CD4-positive, alpha-beta T cell (primary cell): ENCODE results near the gene HMCN2. TPM values are rescaled to one million over a fixed set of nuclear protein-coding genes. Genes with fewer than 3 reads are reported as not detected.

Source experiments
- ATAC-seq: fragments of 200-7000 bp; cut with Tn5 transposase; one replicate; pipeline ENCODE4 v1.10.0; 2022; ENCODE audit warnings: mild to moderate bottlenecking; ENCODE audit not compliant: poor library complexity
- CTCF ChIA-PET: fragments of 350-600 bp; sonication (Branson Sonifier 250); formaldehyde crosslinking; loops from one replicate; lab custom pipeline; 2021; ENCODE audit warnings: antibody characterized with exemption, inconsistent platforms; lab: Charles Lee
- POLR2A ChIA-PET: fragments of 350-600 bp; sonication (Branson Sonifier 250); formaldehyde crosslinking; loops from one replicate; lab custom pipeline; 2021; ENCODE audit warnings: antibody characterized with exemption, inconsistent platforms; lab: Charles Lee
- DNase-seq, 14 experiments: peaks; one replicate each; pipeline ENCODE4 v3.0.0-alpha.2; 2013 to 2020; ENCODE audit warnings: mixed read lengths in 2 of 14
- H3K27ac ChIP-seq, 2 donors: one replicate each; pipeline versions ENCODE4 v1.5.1 to v1.7.0; 2013; ENCODE audit warnings: low read length in 2 of 2, low read depth in 1 of 2, mild to moderate bottlenecking in 1 of 2
- H3K27me3 ChIP-seq, 2 experiments: 1 replicate in 1 of 2; 2 replicates in 1 of 2; pipeline versions ENCODE4 v1.6.1 to v1.7.0; 2013; ENCODE audit warnings: low read length in 2 of 2, control low read depth in 1 of 2, mild to moderate bottlenecking in 1 of 2, moderate library complexity in 1 of 2; ENCODE audit not compliant: insufficient read depth in 2 of 2, control insufficient read depth in 1 of 2
- H3K36me3 ChIP-seq: one replicate; pipeline ENCODE4 v1.6.1; 2013; ENCODE audit warnings: low read length, control low read depth; ENCODE audit not compliant: insufficient read depth
- H3K4me1 ChIP-seq: one replicate; pipeline ENCODE4 v1.6.1; 2013; ENCODE audit warnings: low read length, control low read depth; ENCODE audit not compliant: insufficient read depth
- H3K4me3 ChIP-seq: one replicate; pipeline ENCODE4 v1.5.1; 2013; ENCODE audit warnings: mild to moderate bottlenecking, low read length, moderate library complexity
- H3K9me3 ChIP-seq, 2 experiments: 1 replicate in 1 of 2; 2 replicates in 1 of 2; pipeline versions ENCODE4 v1.6.1 to v1.7.0; 2013; ENCODE audit warnings: low read length in 2 of 2, mild to moderate bottlenecking in 2 of 2, control low read depth in 1 of 2, moderate library complexity in 1 of 2; ENCODE audit not compliant: control insufficient read depth in 1 of 2, insufficient read depth in 1 of 2
- H3K27ac Mint-ChIP-seq: one replicate; pipeline ENCODE4 v1.8.0; 2020; ENCODE audit warnings: mixed read lengths
- H3K27me3 Mint-ChIP-seq: one replicate; pipeline ENCODE4 v1.8.0; 2021; ENCODE audit warnings: mixed read lengths
- H3K36me3 Mint-ChIP-seq: one replicate; pipeline ENCODE4 v1.8.0; 2021; ENCODE audit warnings: low read depth, mixed read lengths
- H3K4me1 Mint-ChIP-seq: one replicate; pipeline ENCODE4 v1.8.0; 2021; ENCODE audit warnings: low read depth, mixed read lengths
- H3K4me3 Mint-ChIP-seq: one replicate; pipeline ENCODE4 v1.8.0; 2020; ENCODE audit warnings: mild to moderate bottlenecking, mixed read lengths
- H3K9me3 Mint-ChIP-seq: one replicate; pipeline ENCODE4 v1.8.0; 2020; ENCODE audit warnings: mixed read lengths
- CTCF ChIP-seq: fragments of 200-600 bp; IDR thresholded peaks from one replicate; pipeline ENCODE4 v1.8.0; 2022; ENCODE audit warnings: antibody characterized with exemption, mild to moderate bottlenecking
- intact Hi-C, 2 experiments: fragments of 100-400 bp; cut with DNase I in 1 of 2; cut with micrococcal nuclease in 1 of 2; formaldehyde crosslinking; loops; one replicate each; pipeline versions ENCODE4 v1.15.1 to v1.9.0; 2023 to 2025; cut with DNase I, micrococcal nuclease
- total RNA-seq, 174 experiments: library from RNA in 2 of 174; stranded (reverse) in 2 of 174; gene quantifications; one replicate each; pipeline ENCODE4 v1.2.3 and lab custom pipeline; 2021 to 2026

HMCN2 gene
- total RNA-seq, 2 experiments from 2014 or later = not detected

- ATAC-seq = no peak
- Histone ChIP-seq H3K9me3 (peaks cover 0 to 38% of the 10 kb centered on the region in 2 experiments), H3K36me3 (no peaks in the 10 kb centered on the region), H3K4me3 (no peak overlapping the region), H3K27me3 (peaks cover 23 to 26% of the 10 kb centered on the region in 2 experiments), H3K27ac (no peak overlapping the region), H3K4me1 (peaks cover 8% of the 10 kb centered on the region)
- Mint-ChIP-seq H3K27me3 (peaks cover 31% of the 10 kb centered on the region), H3K27ac (no peak overlapping the region), H3K4me1 (no peaks in the 10 kb centered on the region), H3K9me3 (no peaks in the 10 kb centered on the region), H3K36me3 (no peaks in the 10 kb centered on the region), H3K4me3 (no peak overlapping the region)
- POLR2A ChIA-PET = no interaction called here
- CTCF ChIA-PET = no interaction called here
- no peak for TF ChIP-seq CTCF
- DNase-seq = no peak
- intact Hi-C loops = no loop called here
These were observed 164.7 kb downstream of the HMCN2 start for GRCh38 chr9:130430232-130430631.

- Histone ChIP-seq H3K4me3 (no peak overlapping the region), H3K27ac (no peak overlapping the region), H3K9me3 (peaks cover 0 to 38% of the 10 kb centered on the region in 2 experiments), H3K4me1 (peaks cover 8% of the 10 kb centered on the region), H3K36me3 (no peaks in the 10 kb centered on the region), H3K27me3 (peaks cover 23 to 24% of the 10 kb centered on the region in 2 experiments)
- no peaks in the 10 kb centered on the region for H3K9me3 Mint-ChIP-seq
- POLR2A ChIA-PET = no interaction called here
- DNase-seq = no peak
- no peak for ATAC-seq
- no peaks in the 10 kb centered on the region for H3K36me3 Mint-ChIP-seq
- CTCF ChIA-PET = no interaction called here
- no peaks in the 10 kb centered on the region for H3K4me1 Mint-ChIP-seq
- intact Hi-C loops = no loop called here
- H3K4me3 Mint-ChIP-seq = no peak overlapping the region
- no peak overlapping the region for H3K27ac Mint-ChIP-seq
- H3K27me3 Mint-ChIP-seq = peaks cover 37% of the 10 kb centered on the region
- TF ChIP-seq CTCF = no peak
These were observed 165.4 kb downstream of the HMCN2 start for GRCh38 chr9:130430734-130431535.

GRCh38 chr9:130431536-130432303 lies 166.2 kb downstream of the HMCN2 start:
- Mint-ChIP-seq H3K9me3 (no peaks in the 10 kb centered on the region), H3K4me3 (no peak overlapping the region), H3K27ac (no peak overlapping the region), H3K36me3 (no peaks in the 10 kb centered on the region), H3K4me1 (no peaks in the 10 kb centered on the region), H3K27me3 (peaks cover 43% of the 10 kb centered on the region)
- H3K4me1 ChIP-seq = peaks cover 8% of the 10 kb centered on the region
- ATAC-seq = no peak
- no peak for TF ChIP-seq CTCF
- peaks cover 0 to 38% of the 10 kb centered on the region in 2 experiments for H3K9me3 ChIP-seq
- peaks cover 26 to 27% of the 10 kb centered on the region in 2 experiments for H3K27me3 ChIP-seq
- H3K36me3 ChIP-seq = no peaks in the 10 kb centered on the region
- H3K27ac ChIP-seq = no peak overlapping the region
- POLR2A ChIA-PET = no interaction called here
- intact Hi-C loops = no loop called here
- no peak for DNase-seq
- CTCF ChIA-PET = no interaction called here
- no peak overlapping the region for H3K4me3 ChIP-seq
